Adrenal gland (tissue), 12 donors: ENCODE data around the gene SFXN5. TPM values are rescaled to one million over a fixed set of nuclear protein-coding genes. Genes with fewer than 3 reads are reported as not detected.

ENCODE experiments used
- DNase-seq, 7 donors: peaks; one replicate each; pipeline ENCODE4 v3.0.0-alpha.2; 2019 to 2020
- H3K27ac ChIP-seq, 5 donors: fragments of 200-600 bp; sonication (generic) in 4 of 5; 1 replicate in 3 of 5; 2 replicates in 2 of 5; pipeline versions ENCODE4 v1.5.1 to v1.8.0; 2016 to 2020; ENCODE audit warnings: mild to moderate bottlenecking in 1 of 5
- H3K27me3 ChIP-seq: fragments of 200-600 bp; 2 replicates; pipeline ENCODE4 v1.8.0; 2021
- H3K36me3 ChIP-seq, 2 donors: fragments of 200-600 bp; replicated peaks in 1 of 2; 1 replicate in 1 of 2; 2 replicates in 1 of 2; pipeline versions ENCODE4 v1.5.1 to v1.8.0; 2018 to 2022
- H3K4me1 ChIP-seq, 2 donors: fragments of 200-600 bp; replicated peaks in 1 of 2; 1 replicate in 1 of 2; 2 replicates in 1 of 2; pipeline versions ENCODE4 v1.5.1 to v1.8.0; 2018 to 2021
- H3K4me3 ChIP-seq, 4 donors: fragments of 200-600 bp; sonication (generic) in 3 of 4; one replicate each; pipeline ENCODE4 v1.5.1; 2016 to 2018
- H3K9me3 ChIP-seq, 3 donors: fragments of 200-600 bp; sonication (generic) in 1 of 3; replicated peaks in 1 of 3; 1 replicate in 2 of 3; 2 replicates in 1 of 3; pipeline versions ENCODE4 v1.5.1 to v1.8.0; 2016 to 2021
- POLR2A ChIP-seq, 2 donors: fragments of 450-650 bp; IDR thresholded peaks; one replicate each; pipeline ENCODE4 v1.6.1; 2017; ENCODE audit warnings: antibody characterized with exemption in 2 of 2, mild to moderate bottlenecking in 2 of 2, moderate library complexity in 1 of 2
- WGBS, 4 donors: extraction: QIAGEN DNeasy Blood & Tissue Kit in 2 of 4; methylation state at CpG; one replicate each; pipeline versions ENCODE4 v1.1.5 to v1.1.7; 2013 to 2017; 5-methylcytosine and 5-hydroxymethylcytosine counted together
- intact Hi-C, 2 donors: fragments of 100-400 bp; cut with DNase I; formaldehyde crosslinking; loops; one replicate each; pipeline versions ENCODE4 v1.14.1 to v1.15.0; 2022 to 2023
- polyA plus RNA-seq, 3 donors: library from polyadenylated mRNA; stranded (reverse); fragments of 200-250 nt in 2 of 3; fragments of 350-450 nt in 1 of 3; fragmentation: Illumina TruSeq in 1 of 3; extraction: RNeasy Lipid Tissue Mini Kit (QIAGEN cat#74804) in 1 of 3; gene quantifications; one replicate each; pipeline ENCODE4 v1.2.3, GENCODE V29; 2013 to 2014
- total RNA-seq, 9 donors: library from RNA; depleted of rRNA in 4 of 9; stranded (reverse); fragments of >200 nt in 4 of 9; fragments of 120-200 nt in 1 of 9; fragmentation: NEBNext Ultra II Directional in 1 of 9; extraction: Animal tissue kit (Norgen Biotek cat#: 25700) in 1 of 9; gene quantifications; one replicate each; pipeline versions ENCODE4 v1.1.0 to v1.2.4, GENCODE V29; 2013 to 2023
- TF ChIP-seq, protein P1 (sequence below), 6 experiments: fragments of 450-650 bp in 4 of 6; fragments of 200-600 bp in 2 of 6; sonication (generic) in 1 of 6; IDR thresholded peaks; 1 replicate in 5 of 6; 2 replicates in 1 of 6; pipeline versions ENCODE4 v1.5.1 to v1.8.0; 2016 to 2021; ENCODE audit warnings: antibody characterized with exemption in 6 of 6, mild to moderate bottlenecking in 2 of 6, moderate library complexity in 1 of 6
- donor health status: healthy with polysubstance abuse.
- donor health status: Bipolar disorder and iron deficiency.
- donor health status: DM: yes; HTN: yes; CAD: no.
- donor health status: DM: no; HTN: no; CAD: no.
- donor health status: DM: no; HTN: no; CAD: no.
- donor health status: DM: yes; HTN: yes; CAD: no.

SFXN5 gene
- total and polyA plus RNA-seq, 12 donors = 12.2 to 56.5 (median 32.7) TPM

DNA sequence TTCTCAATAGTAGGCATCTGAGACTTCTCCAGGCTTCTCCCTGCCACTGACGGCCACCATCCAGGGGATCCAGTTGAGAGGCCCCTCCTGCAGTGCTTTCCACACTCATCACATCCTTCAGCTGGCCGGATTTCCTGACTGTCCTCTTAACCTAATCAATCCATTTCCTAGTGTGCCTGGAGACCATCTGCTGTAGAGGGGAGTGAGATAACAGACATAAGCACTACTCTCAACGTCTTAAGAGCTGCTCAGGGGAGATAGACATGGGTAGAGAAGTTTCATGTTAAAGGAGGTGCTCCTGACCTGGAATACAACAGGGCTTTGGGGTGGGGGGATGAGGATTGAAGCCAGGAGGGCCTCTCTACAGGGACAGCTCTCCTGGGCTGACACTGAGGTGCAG, 170.1 kb downstream of the SFXN5 start:
- no peak for TF ChIP-seq POLR2A (IDR thresholded peaks at IDR 0.05)
- TF ChIP-seq, protein P1, sequence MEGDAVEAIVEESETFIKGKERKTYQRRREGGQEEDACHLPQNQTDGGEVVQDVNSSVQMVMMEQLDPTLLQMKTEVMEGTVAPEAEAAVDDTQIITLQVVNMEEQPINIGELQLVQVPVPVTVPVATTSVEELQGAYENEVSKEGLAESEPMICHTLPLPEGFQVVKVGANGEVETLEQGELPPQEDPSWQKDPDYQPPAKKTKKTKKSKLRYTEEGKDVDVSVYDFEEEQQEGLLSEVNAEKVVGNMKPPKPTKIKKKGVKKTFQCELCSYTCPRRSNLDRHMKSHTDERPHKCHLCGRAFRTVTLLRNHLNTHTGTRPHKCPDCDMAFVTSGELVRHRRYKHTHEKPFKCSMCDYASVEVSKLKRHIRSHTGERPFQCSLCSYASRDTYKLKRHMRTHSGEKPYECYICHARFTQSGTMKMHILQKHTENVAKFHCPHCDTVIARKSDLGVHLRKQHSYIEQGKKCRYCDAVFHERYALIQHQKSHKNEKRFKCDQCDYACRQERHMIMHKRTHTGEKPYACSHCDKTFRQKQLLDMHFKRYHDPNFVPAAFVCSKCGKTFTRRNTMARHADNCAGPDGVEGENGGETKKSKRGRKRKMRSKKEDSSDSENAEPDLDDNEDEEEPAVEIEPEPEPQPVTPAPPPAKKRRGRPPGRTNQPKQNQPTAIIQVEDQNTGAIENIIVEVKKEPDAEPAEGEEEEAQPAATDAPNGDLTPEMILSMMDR (IDR thresholded peaks at IDR 0.05) = no peak
- H3K27me3 ChIP-seq = peaks cover 19% of the 10 kb centered on the region
- intact Hi-C loops = no loop called here
- H3K4me3 ChIP-seq = no peak overlapping the region
- H3K27ac ChIP-seq = no peak overlapping the region
- WGBS, 4 donors = 50 to 59% (median 57%) methylated on average over 2 to 3 of the region's 3 CpGs
- no peaks in the 10 kb centered on the region for H3K9me3 ChIP-seq
- DNase-seq = no peak
- no peaks in the 10 kb centered on the region for H3K36me3 ChIP-seq
- no peaks in the 10 kb centered on the region for H3K4me1 ChIP-seq

DNA sequence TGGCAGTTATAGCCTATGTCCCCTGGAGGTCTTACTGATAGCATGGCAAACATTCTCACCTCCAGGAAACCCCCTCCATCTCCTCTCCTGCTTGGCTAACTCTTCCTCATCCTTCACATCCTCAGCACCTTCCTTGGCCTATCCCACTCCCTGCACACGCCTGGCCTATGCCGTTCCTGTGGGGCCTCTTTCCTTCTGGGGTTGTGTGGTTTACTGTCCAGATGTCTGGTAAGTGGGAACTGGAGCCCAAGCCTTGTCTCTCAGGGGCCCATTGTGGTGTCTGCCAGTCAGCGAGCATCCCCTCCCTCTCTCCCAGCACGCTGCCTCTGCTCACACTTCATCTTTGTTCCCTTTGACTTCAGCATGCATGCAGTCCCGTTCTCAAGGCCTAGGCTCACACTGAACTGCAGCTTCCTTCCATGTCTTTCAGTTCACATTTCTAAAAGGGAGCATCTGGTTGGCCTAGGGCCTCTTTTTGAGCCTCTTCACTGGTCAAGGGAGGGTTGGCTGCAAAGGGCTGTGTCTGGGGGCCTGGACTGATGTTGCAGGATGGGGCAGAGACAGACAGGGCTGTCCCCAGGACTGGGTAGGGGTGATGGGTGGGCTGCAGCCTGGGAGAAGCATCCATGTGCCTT, 171.2 kb downstream of the SFXN5 start:
- no peaks in the 10 kb centered on the region for H3K4me1 ChIP-seq
- no peak overlapping the region for H3K27ac ChIP-seq
- DNase-seq = no peak
- TF ChIP-seq POLR2A (IDR thresholded peaks at IDR 0.05) = no peak
- TF ChIP-seq, protein P1 (IDR thresholded peaks at IDR 0.05) = no peak
- no peaks in the 10 kb centered on the region for H3K9me3 ChIP-seq
- peaks cover 11% of the 10 kb centered on the region for H3K27me3 ChIP-seq
- intact Hi-C loops = no loop called here
- H3K4me3 ChIP-seq = no peak overlapping the region
- no peaks in the 10 kb centered on the region for H3K36me3 ChIP-seq
- WGBS, 4 donors = 87 to 91% (median 88%) methylated on average over 5 of the region's 5 CpGs

DNA sequence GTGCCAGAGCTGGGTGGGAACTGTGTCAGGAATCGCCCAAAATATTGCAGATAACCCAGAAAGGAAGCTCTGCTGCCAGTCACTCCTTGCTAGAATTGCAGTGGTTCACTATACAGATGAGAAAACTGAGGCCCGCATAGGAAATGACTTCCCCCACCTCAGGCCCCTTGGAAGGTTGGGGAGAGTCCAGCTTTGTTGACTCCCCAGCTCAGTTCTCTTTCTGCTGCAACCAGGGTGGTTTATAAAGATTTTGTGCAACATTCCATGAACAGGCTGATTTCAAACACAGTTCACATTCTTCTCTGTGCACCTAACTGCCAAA, 173.0 kb downstream of the SFXN5 start:
- intact Hi-C loops = loop anchor here (10.0 kb wide), 2 partner anchors 76 to 256 kb away; no protein-coding TSS in a partner anchor
- H3K4me1 ChIP-seq = no peaks in the 10 kb centered on the region
- H3K4me3 ChIP-seq = no peak overlapping the region
- TF ChIP-seq POLR2A (IDR thresholded peaks at IDR 0.05) = no peak
- TF ChIP-seq, protein P1 (IDR thresholded peaks at IDR 0.05) = no peak
- no peak for DNase-seq
- H3K9me3 ChIP-seq = no peaks in the 10 kb centered on the region
- WGBS, 4 donors = 61 to 82% (median 75%) methylated on average over 2 of the region's 2 CpGs
- H3K36me3 ChIP-seq = no peaks in the 10 kb centered on the region
- peaks cover 19% of the 10 kb centered on the region for H3K27me3 ChIP-seq
- no peak overlapping the region for H3K27ac ChIP-seq

DNA sequence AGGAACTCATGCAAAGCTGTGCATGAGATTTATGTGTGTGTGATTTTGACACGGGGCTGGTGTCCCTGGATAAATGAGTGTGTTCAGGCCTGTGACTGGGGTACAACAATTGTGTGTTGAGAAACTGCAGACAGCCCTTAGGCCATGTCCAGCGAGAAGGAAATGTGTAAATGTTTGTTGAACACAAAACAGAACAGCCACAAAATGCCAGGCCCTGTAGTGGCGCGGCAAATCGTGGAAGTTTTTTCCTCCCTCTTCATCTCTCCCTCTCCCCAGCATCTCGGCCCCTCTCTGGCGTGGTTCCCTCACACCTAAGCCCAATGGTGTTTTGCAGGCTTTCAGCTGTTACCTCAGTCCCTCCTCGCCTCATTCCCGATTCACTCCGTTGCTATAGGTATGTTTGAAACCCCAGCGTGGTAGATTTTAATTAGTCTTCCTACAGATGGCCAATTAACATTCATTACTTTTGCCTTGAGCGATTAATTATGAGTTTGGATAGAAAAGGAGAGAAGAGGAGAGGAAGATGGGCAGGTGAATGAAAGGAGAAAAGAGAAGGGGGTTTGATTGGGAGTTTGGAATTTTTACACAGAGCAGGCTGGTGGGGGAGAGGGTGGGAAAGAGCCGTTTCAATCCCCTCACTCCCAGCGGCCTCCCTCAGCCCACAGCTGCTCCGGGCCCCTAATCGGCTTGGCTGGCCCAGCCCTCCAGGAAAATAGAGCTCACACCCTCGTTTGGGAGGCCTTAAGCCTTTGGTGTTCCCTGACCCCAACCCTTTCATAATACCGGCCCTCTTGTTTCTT, 173.5 kb downstream of the SFXN5 start:
- DNase-seq = no peak
- Histone ChIP-seq H3K27ac (no peak overlapping the region), H3K4me3 (no peak overlapping the region), H3K4me1 (no peaks in the 10 kb centered on the region), H3K27me3 (peaks cover 19% of the 10 kb centered on the region), H3K36me3 (no peaks in the 10 kb centered on the region), H3K9me3 (no peaks in the 10 kb centered on the region)
- WGBS, 4 donors = 73 to 78% (median 75%) methylated on average over 18 of the region's 18 CpGs
- TF ChIP-seq, protein P1 (IDR thresholded peaks at IDR 0.05) = no peak
- TF ChIP-seq POLR2A (IDR thresholded peaks at IDR 0.05) = no peak
- intact Hi-C loops = loop anchor here (10.0 kb wide), 2 partner anchors 77 to 257 kb away; no protein-coding TSS in a partner anchor
